CD14-positive monocyte (primary cell): ENCODE measurements around the gene TMEM232. TPM values are rescaled to one million over a fixed set of nuclear protein-coding genes. Genes with fewer than 3 reads are reported as not detected.

ENCODE experiments used
- DNase-seq, 3 donors: peaks; one replicate each; pipeline ENCODE4 v3.0.0-alpha.2; 2011 to 2022
- H2AFZ ChIP-seq: 2 replicates; pipeline ENCODE4 v1.6.0; 2012; ENCODE audit warnings: mild to moderate bottlenecking, low read depth, low read length, inconsistent platforms; ENCODE audit not compliant: insufficient read depth, poor library complexity, severe bottlenecking
- H3K27ac ChIP-seq, 2 donors: 1 replicate in 1 of 2; 2 replicates in 1 of 2; pipeline ENCODE4 v1.5.1; 2012 to 2013; ENCODE audit warnings: low read length in 2 of 2, control low read depth in 1 of 2, inconsistent platforms in 1 of 2, low read depth in 1 of 2, mild to moderate bottlenecking in 1 of 2
- H3K27me3 ChIP-seq, 2 donors: one replicate each; pipeline versions ENCODE4 v1.6.0 to v1.6.1; 2011 to 2013; ENCODE audit warnings: low read length in 2 of 2; ENCODE audit not compliant: control insufficient read depth in 2 of 2, insufficient read depth in 2 of 2
- H3K36me3 ChIP-seq, 2 donors: replicated peaks in 1 of 2; 1 replicate in 1 of 2; 2 replicates in 1 of 2; pipeline versions ENCODE4 v1.5.1 to v1.6.1; 2012 to 2013; ENCODE audit warnings: low read length in 2 of 2, control low read depth in 1 of 2, inconsistent platforms in 1 of 2, mild to moderate bottlenecking in 1 of 2; ENCODE audit not compliant: insufficient read depth in 2 of 2, control insufficient read depth in 1 of 2
- H3K4me1 ChIP-seq, 2 donors: 1 replicate in 1 of 2; 2 replicates in 1 of 2; pipeline versions ENCODE4 v1.5.1 to v1.6.1; 2012 to 2013; ENCODE audit warnings: low read length in 2 of 2, control low read depth in 1 of 2, inconsistent platforms in 1 of 2, mild to moderate bottlenecking in 1 of 2, moderate library complexity in 1 of 2; ENCODE audit not compliant: insufficient read depth in 2 of 2, control insufficient read depth in 1 of 2
- H3K4me2 ChIP-seq: replicated peaks from 2 replicates; pipeline ENCODE3; 2012; ENCODE audit warnings: low read length, moderate library complexity, mild to moderate bottlenecking; ENCODE audit not compliant: poor library complexity, severe bottlenecking; ENCODE audit errors: extremely low read depth
- H3K4me3 ChIP-seq, 3 experiments: fragments of 200-600 bp in 1 of 3; sonication (generic) in 1 of 3; replicated peaks in 1 of 3; 1 replicate in 2 of 3; 2 replicates in 1 of 3; pipeline ENCODE4 v1.5.1; 2011 to 2013; ENCODE audit warnings: low read length in 3 of 3, mild to moderate bottlenecking in 3 of 3, control low read depth in 2 of 3, low read depth in 2 of 3, inconsistent platforms in 1 of 3, moderate library complexity in 1 of 3
- H3K79me2 ChIP-seq: 2 replicates; pipeline ENCODE4 v1.6.0; 2012; ENCODE audit warnings: mild to moderate bottlenecking, control low read depth, inconsistent platforms, low read length, moderate library complexity; ENCODE audit not compliant: insufficient read depth
- H3K9ac ChIP-seq: 2 replicates; pipeline ENCODE4 v1.6.0; 2017; ENCODE audit warnings: low read length, mild to moderate bottlenecking; ENCODE audit not compliant: insufficient read depth, poor library complexity, severe bottlenecking
- H3K9me3 ChIP-seq, 2 donors: replicated peaks in 1 of 2; 1 replicate in 1 of 2; 2 replicates in 1 of 2; pipeline versions ENCODE4 v1.5.1 to v1.6.1; 2012 to 2013; ENCODE audit warnings: low read length in 2 of 2, control low read depth in 1 of 2; ENCODE audit not compliant: control insufficient read depth in 1 of 2, insufficient read depth in 1 of 2
- H4K20me1 ChIP-seq: 2 replicates; pipeline ENCODE4 v1.6.0; 2012; ENCODE audit warnings: mild to moderate bottlenecking, low read length, control low read depth, moderate library complexity; ENCODE audit not compliant: insufficient read depth
- H3K27ac Mint-ChIP-seq, 7 donors: one replicate each; pipeline ENCODE4 v1.8.0; 2020; ENCODE audit warnings: mild to moderate bottlenecking in 7 of 7, mixed read lengths in 7 of 7, moderate library complexity in 6 of 7, inconsistent platforms in 2 of 7
- H3K27me3 Mint-ChIP-seq, 3 donors: one replicate each; pipeline ENCODE4 v1.8.0; 2021 to 2022; ENCODE audit warnings: low read depth in 3 of 3, mild to moderate bottlenecking in 3 of 3, mixed read lengths in 3 of 3, moderate library complexity in 3 of 3, inconsistent platforms in 1 of 3
- H3K36me3 Mint-ChIP-seq, 2 donors: one replicate each; pipeline ENCODE4 v1.8.0; 2020; ENCODE audit warnings: mixed read lengths in 2 of 2, inconsistent platforms in 1 of 2, mild to moderate bottlenecking in 1 of 2
- H3K4me1 Mint-ChIP-seq: one replicate; pipeline ENCODE4 v1.8.0; 2020; ENCODE audit warnings: mild to moderate bottlenecking, mixed read lengths
- H3K4me3 Mint-ChIP-seq, 2 donors: one replicate each; pipeline ENCODE4 v1.8.0; 2020; ENCODE audit warnings: mild to moderate bottlenecking in 2 of 2, mixed read lengths in 2 of 2, moderate library complexity in 1 of 2
- H3K9me3 Mint-ChIP-seq, 7 donors: one replicate each; pipeline ENCODE4 v1.8.0; 2020 to 2022; ENCODE audit warnings: mixed read lengths in 7 of 7, mild to moderate bottlenecking in 6 of 7, moderate library complexity in 6 of 7, inconsistent platforms in 2 of 7
- WGBS: methylation state at CpG from one replicate; pipeline ENCODE4 v1.1.5; 2013; ENCODE audit warnings: missing lambda C conversion rate; ENCODE audit not compliant: insufficient coverage; 5-methylcytosine and 5-hydroxymethylcytosine counted together
- intact Hi-C, 2 donors: fragments of 100-400 bp; cut with micrococcal nuclease; formaldehyde crosslinking; loops; one replicate each; pipeline versions ENCODE4 v1.15.0 to v1.15.1; 2023
- polyA plus RNA-seq, 3 donors: library from polyadenylated mRNA; depleted of rRNA in 1 of 3; unstranded in 2 of 3; stranded (reverse) in 1 of 3; fragments of 300-500 nt in 2 of 3; fragments of >200 nt in 1 of 3; fragmentation: Illumina TruSeq in 2 of 3; gene quantifications; 1 replicate in 2 of 3; 2 replicates in 1 of 3; pipeline ENCODE4 v1.2.3, GENCODE V29; 2012 to 2021
- TF ChIP-seq, protein P1 (sequence below): fragments of 200-600 bp; IDR thresholded peaks from one replicate; pipeline ENCODE4 v1.8.0; 2022; ENCODE audit warnings: antibody characterized with exemption, mild to moderate bottlenecking

Gene TMEM232
- polyA plus RNA-seq, 3 donors = 0.04 to 1.4 (median 0.59) TPM

DNA sequence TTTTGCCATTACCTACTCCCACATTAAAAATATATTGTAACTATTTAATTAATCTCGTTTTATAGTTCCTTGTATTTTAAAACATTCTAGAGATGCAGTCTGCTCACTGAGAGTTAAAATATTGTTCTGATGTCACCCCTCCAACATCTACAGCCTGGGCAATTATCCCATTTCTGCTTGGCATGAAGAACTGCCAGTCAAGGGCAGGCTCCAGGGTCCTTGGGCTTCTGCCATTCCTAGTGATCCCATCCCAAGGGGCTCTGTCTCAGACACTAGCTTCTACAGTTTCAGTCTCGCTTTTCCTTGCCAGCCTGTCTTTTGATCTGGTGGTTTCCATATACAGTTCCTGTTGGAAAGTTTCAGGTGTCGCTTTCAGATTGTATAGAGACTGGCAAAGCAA is 287.2 kb downstream of the TMEM232 start:
- H3K27ac Mint-ChIP-seq = no peak overlapping the region
- TF ChIP-seq, protein P1, sequence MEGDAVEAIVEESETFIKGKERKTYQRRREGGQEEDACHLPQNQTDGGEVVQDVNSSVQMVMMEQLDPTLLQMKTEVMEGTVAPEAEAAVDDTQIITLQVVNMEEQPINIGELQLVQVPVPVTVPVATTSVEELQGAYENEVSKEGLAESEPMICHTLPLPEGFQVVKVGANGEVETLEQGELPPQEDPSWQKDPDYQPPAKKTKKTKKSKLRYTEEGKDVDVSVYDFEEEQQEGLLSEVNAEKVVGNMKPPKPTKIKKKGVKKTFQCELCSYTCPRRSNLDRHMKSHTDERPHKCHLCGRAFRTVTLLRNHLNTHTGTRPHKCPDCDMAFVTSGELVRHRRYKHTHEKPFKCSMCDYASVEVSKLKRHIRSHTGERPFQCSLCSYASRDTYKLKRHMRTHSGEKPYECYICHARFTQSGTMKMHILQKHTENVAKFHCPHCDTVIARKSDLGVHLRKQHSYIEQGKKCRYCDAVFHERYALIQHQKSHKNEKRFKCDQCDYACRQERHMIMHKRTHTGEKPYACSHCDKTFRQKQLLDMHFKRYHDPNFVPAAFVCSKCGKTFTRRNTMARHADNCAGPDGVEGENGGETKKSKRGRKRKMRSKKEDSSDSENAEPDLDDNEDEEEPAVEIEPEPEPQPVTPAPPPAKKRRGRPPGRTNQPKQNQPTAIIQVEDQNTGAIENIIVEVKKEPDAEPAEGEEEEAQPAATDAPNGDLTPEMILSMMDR = no peak
- no peaks in the 10 kb centered on the region for H3K4me1 Mint-ChIP-seq

DNA sequence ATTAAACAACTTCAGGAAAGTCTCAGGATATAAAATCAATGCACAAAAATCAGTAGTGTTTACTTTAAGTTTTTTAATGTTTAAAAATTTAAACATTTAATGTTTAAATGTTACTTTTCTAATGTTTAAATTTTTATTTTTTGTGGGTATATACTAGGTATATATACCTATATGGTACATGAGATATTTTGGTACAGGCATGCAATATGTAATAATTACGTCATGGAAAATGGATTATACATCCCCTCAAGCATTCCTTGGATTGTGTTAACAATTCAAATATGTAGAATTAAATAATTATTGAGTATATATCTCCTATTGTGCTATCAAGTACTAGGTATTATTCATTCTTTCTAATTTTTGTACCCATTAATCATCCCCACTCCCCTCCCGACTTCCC is 291.3 kb downstream of the TMEM232 start:
- Histone ChIP-seq H3K9ac (no peak overlapping the region), H4K20me1 (no peaks in the 10 kb centered on the region), H3K4me2 (no peak overlapping the region), H3K9me3 (no peaks in the 10 kb centered on the region), H3K36me3 (no peaks in the 10 kb centered on the region), H3K4me1 (no peaks in the 10 kb centered on the region), H3K79me2 (no peaks in the 10 kb centered on the region), H3K4me3 (no peak overlapping the region), H2AFZ (no peak overlapping the region), H3K27me3 (no peaks in the 10 kb centered on the region), H3K27ac (no peak overlapping the region)
- H3K9me3 Mint-ChIP-seq = peaks cover 0 to 2% (median 2%) of the 10 kb centered on the region in 7 donors
- no peak overlapping the region for H3K4me3 Mint-ChIP-seq
- peaks cover 0 to 2% (median 1%) of the 10 kb centered on the region in 3 donors for H3K27me3 Mint-ChIP-seq
- intact Hi-C loops = no loop called here
- no CpG with 5 or more reads among the region's 2 CpGs for WGBS
- H3K4me1 Mint-ChIP-seq = no peaks in the 10 kb centered on the region
- no peak overlapping the region for H3K27ac Mint-ChIP-seq
- no peak for DNase-seq
- no peaks in the 10 kb centered on the region for H3K36me3 Mint-ChIP-seq
- TF ChIP-seq, protein P1 = no peak

More for the DNA sequence above, 287.2 kb downstream of the TMEM232 start:
- Mint-ChIP-seq H3K4me3 (no peak overlapping the region), H3K9me3 (peaks cover 0 to 1% (median 0%) of the 10 kb centered on the region in 7 donors), H3K27me3 (peaks cover 0 to 4% (median 1%) of the 10 kb centered on the region in 3 donors), H3K36me3 (no peaks in the 10 kb centered on the region)
- intact Hi-C loops = no loop called here
- H3K9ac ChIP-seq = no peak overlapping the region
- H2AFZ ChIP-seq = no peak overlapping the region
- no peaks in the 10 kb centered on the region for H3K36me3 ChIP-seq
- no peaks in the 10 kb centered on the region for H3K27me3 ChIP-seq
- H3K4me3 ChIP-seq = no peak overlapping the region
- 80% methylated on average over 2 of the region's 3 CpGs for WGBS
- DNase-seq = no peak
- H3K4me2 ChIP-seq = no peak overlapping the region
- H3K9me3 ChIP-seq = no peaks in the 10 kb centered on the region
- no peaks in the 10 kb centered on the region for H3K79me2 ChIP-seq
- no peaks in the 10 kb centered on the region for H4K20me1 ChIP-seq
- no peaks in the 10 kb centered on the region for H3K4me1 ChIP-seq
- H3K27ac ChIP-seq = no peak overlapping the region
